Measurements from ENCODE around the gene SORCS2.

Gene SORCS2

DNA sequence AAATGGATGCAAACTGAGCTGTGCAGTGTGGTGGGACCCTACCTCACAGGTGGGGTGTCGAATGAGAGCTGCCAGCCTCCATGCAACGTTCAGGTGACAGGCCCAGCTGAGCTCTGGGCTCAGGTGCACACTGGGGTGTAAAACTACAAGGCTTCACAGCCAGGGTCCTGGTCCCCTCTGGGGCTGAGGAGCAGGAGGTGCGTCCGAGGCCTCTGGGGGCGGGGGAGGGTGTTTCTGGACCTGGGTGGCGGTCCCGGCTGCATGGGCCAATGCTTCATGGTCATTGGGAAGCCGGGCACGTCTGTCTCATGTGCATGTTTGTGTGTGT lies 26.5 kb upstream of the SORCS2 start:
- Histone ChIP-seq H2AFZ (ENCODE audit: low read depth, low read length) (no peak overlapping the region), H3K9ac (ENCODE audit: low read length) (no peak overlapping the region), H4K20me1 (ENCODE audit: insufficient read depth, low read length) (no peaks in the 10 kb centered on the region), H3K79me2 (ENCODE audit: low read length) (no peaks in the 10 kb centered on the region), H3K27me3 (ENCODE audit: low read depth, low read length) (peaks cover 9% of the 10 kb centered on the region), H3K4me3 (ENCODE audit: low read length) (no peak overlapping the region), H3K36me3 (replicated peaks; ENCODE audit: low read depth, low read length) (no peaks in the 10 kb centered on the region), H3K4me1 (ENCODE audit: low read length) (no peaks in the 10 kb centered on the region), H3K9me3 (ENCODE audit: insufficient read depth, low read length) (no peaks in the 10 kb centered on the region), H3K4me2 (ENCODE audit: low read length) (no peak overlapping the region), H3K27ac (ENCODE audit: low read length) (no peak overlapping the region)
- TF ChIP-seq, protein P1, sequence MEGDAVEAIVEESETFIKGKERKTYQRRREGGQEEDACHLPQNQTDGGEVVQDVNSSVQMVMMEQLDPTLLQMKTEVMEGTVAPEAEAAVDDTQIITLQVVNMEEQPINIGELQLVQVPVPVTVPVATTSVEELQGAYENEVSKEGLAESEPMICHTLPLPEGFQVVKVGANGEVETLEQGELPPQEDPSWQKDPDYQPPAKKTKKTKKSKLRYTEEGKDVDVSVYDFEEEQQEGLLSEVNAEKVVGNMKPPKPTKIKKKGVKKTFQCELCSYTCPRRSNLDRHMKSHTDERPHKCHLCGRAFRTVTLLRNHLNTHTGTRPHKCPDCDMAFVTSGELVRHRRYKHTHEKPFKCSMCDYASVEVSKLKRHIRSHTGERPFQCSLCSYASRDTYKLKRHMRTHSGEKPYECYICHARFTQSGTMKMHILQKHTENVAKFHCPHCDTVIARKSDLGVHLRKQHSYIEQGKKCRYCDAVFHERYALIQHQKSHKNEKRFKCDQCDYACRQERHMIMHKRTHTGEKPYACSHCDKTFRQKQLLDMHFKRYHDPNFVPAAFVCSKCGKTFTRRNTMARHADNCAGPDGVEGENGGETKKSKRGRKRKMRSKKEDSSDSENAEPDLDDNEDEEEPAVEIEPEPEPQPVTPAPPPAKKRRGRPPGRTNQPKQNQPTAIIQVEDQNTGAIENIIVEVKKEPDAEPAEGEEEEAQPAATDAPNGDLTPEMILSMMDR (IDR thresholded peaks at IDR 0.05; ENCODE audit: low read depth, low read length) = no peak
- TF ChIP-seq EZH2phosphoT487 (IDR thresholded peaks at IDR 0.05; ENCODE audit: low read depth) = no peak

DNA sequence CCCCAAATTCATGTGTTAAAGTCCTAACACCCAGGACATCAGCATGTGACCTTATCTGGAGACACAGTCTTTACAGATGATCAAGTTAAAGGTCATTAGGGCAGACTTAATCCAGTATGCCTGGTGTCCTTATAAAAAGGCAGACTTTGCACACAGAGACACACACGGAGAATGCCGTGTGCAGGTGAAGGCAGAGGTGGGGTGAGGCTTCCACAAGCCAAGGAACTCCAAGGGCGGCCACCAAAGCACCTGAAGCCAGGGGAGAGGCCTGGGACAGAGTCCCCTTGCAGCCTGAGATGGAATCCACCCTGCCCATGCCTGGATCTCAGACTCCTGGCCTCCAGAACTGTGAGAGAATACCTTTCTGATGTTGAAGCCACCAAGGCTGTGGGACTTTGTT lies 26.1 kb upstream of the SORCS2 start:
- no peak overlapping the region for H3K27ac ChIP-seq (ENCODE audit: low read length)
- H4K20me1 ChIP-seq (ENCODE audit: insufficient read depth, low read length) = no peaks in the 10 kb centered on the region
- H3K9me3 ChIP-seq (ENCODE audit: insufficient read depth, low read length) = no peaks in the 10 kb centered on the region
- no peaks in the 10 kb centered on the region for H3K36me3 ChIP-seq (replicated peaks; ENCODE audit: low read depth, low read length)
- H3K4me2 ChIP-seq (ENCODE audit: low read length) = no peak overlapping the region
- no peaks in the 10 kb centered on the region for H3K4me1 ChIP-seq (ENCODE audit: low read length)
- no peak overlapping the region for H3K9ac ChIP-seq (ENCODE audit: low read length)
- H3K79me2 ChIP-seq (ENCODE audit: low read length) = no peaks in the 10 kb centered on the region
- no peak for TF ChIP-seq EZH2phosphoT487 (IDR thresholded peaks at IDR 0.05; ENCODE audit: low read depth)
- TF ChIP-seq, protein P1 (IDR thresholded peaks at IDR 0.05; ENCODE audit: low read depth, low read length) = no peak
- H3K4me3 ChIP-seq (ENCODE audit: low read length) = no peak overlapping the region
- H2AFZ ChIP-seq (ENCODE audit: low read depth, low read length) = no peak overlapping the region
- H3K27me3 ChIP-seq (ENCODE audit: low read depth, low read length) = peaks cover 13% of the 10 kb centered on the region

DNA sequence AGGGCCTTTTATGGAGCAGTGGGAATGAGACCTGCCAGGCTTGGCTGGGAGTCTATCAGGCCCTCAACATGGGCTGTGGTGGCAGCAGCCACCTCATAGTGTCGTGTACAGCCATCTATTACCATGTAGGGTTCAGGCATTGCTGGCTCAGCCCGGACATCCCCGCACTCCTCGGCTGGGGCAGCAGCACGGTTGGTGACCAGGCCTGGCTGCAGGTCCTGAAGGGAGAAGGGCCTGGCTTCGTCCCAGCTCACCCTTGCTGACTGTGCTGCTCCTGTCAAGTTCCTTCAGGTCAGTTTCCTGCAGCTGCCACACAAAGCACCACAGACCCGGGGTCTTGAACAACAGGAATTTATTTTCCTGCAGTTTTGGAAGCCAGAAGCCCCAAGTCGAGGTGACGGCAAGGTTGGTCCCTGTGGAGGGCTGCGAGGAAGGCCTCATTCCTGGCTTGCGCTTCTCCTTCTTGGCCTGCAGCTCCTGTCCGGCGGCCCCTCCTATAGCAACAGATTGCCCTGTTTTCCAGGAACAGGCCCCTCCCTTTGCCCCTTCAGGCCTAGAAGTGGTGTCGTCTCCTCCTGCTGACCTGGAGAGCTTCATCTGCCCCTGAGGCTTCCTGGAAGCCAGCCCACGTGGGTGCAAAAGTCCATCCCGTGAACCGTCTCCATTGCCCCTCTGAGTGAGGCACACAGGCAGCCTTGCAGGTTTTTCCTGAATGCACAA lies 25.2 kb upstream of the SORCS2 start:
- Histone ChIP-seq H3K36me3 (replicated peaks; ENCODE audit: low read depth, low read length) (no peaks in the 10 kb centered on the region), H3K4me2 (ENCODE audit: low read length) (no peak overlapping the region), H3K9ac (ENCODE audit: low read length) (no peak overlapping the region), H3K4me1 (ENCODE audit: low read length) (no peaks in the 10 kb centered on the region), H3K9me3 (ENCODE audit: insufficient read depth, low read length) (no peaks in the 10 kb centered on the region), H4K20me1 (ENCODE audit: insufficient read depth, low read length) (no peaks in the 10 kb centered on the region), H3K4me3 (ENCODE audit: low read length) (no peak overlapping the region), H3K79me2 (ENCODE audit: low read length) (no peaks in the 10 kb centered on the region), H2AFZ (ENCODE audit: low read depth, low read length) (no peak overlapping the region), H3K27ac (ENCODE audit: low read length) (no peak overlapping the region), H3K27me3 (ENCODE audit: low read depth, low read length) (peaks cover 15% of the 10 kb centered on the region; the same call in 1 of the 2 replicates)
- TF ChIP-seq EZH2phosphoT487 (IDR thresholded peaks at IDR 0.05; ENCODE audit: low read depth) = no peak
- TF ChIP-seq, protein P1 (IDR thresholded peaks at IDR 0.05; ENCODE audit: low read depth, low read length) = no peak

DNA sequence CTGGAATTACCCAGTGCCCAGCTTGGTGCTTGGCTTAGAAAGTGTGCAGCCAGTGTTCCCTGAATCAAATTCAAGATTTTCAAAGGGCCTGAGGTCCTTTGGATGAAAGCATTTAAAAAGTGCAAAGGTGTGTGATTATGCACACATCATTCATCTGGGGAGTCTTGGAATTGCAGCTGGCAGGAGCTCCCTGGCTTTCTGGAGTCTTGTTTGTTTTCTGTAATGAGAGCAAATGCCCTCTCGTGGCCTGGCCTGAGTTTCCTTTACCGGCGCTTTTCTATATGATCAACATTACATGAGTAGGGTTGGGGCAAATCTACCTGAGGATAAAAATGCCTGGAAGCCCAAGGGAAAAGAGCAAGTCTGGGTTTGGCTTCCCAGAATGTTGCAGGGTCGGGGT lies 24.6 kb upstream of the SORCS2 start:
- Histone ChIP-seq H3K9ac (ENCODE audit: low read length) (no peak overlapping the region), H3K4me1 (ENCODE audit: low read length) (no peaks in the 10 kb centered on the region), H3K4me3 (ENCODE audit: low read length) (no peak overlapping the region), H4K20me1 (ENCODE audit: insufficient read depth, low read length) (no peaks in the 10 kb centered on the region), H3K4me2 (ENCODE audit: low read length) (no peak overlapping the region), H3K27ac (ENCODE audit: low read length) (no peak overlapping the region), H3K9me3 (ENCODE audit: insufficient read depth, low read length) (no peaks in the 10 kb centered on the region), H3K27me3 (ENCODE audit: low read depth, low read length) (peaks cover 13% of the 10 kb centered on the region; the same call in 1 of the 2 replicates), H3K79me2 (ENCODE audit: low read length) (no peaks in the 10 kb centered on the region), H2AFZ (ENCODE audit: low read depth, low read length) (no peak overlapping the region), H3K36me3 (replicated peaks; ENCODE audit: low read depth, low read length) (no peaks in the 10 kb centered on the region)
- no peak for TF ChIP-seq EZH2phosphoT487 (IDR thresholded peaks at IDR 0.05; ENCODE audit: low read depth)
- TF ChIP-seq, protein P1 (IDR thresholded peaks at IDR 0.05; ENCODE audit: low read depth, low read length) = no peak
